Ishikawa (cell line): ENCODE measurements around the gene APC.

Experiments
- CEBPB ChIP-seq: IDR thresholded peaks from 2 replicates; pipeline ENCODE4 v1.6.1; 2012
- EP300 ChIP-seq: IDR thresholded peaks from 2 replicates; pipeline ENCODE4 v1.6.1; 2012; ENCODE audit warnings: borderline replicate concordance
- MAX ChIP-seq: IDR thresholded peaks from 2 replicates; pipeline ENCODE4 v1.6.1; 2012
- REST ChIP-seq: IDR thresholded peaks from 2 replicates; pipeline ENCODE4 v1.6.1; 2012; ENCODE audit warnings: low read depth, mild to moderate bottlenecking
- TAF1 ChIP-seq: IDR thresholded peaks from 2 replicates; pipeline ENCODE4 v1.6.1; 2012; ENCODE audit warnings: low read depth, mild to moderate bottlenecking
- TEAD4 ChIP-seq: IDR thresholded peaks from 2 replicates; pipeline ENCODE4 v1.6.1; 2012
- YY1 ChIP-seq: IDR thresholded peaks from 2 replicates; pipeline ENCODE4 v1.6.1; 2012; ENCODE audit warnings: low read depth

- no peak for TF ChIP-seq MAX
- no peak for TF ChIP-seq CEBPB
- TF ChIP-seq YY1 = no peak
- no peak for TF ChIP-seq REST
- TF ChIP-seq TEAD4 = no peak
- no peak for TF ChIP-seq EP300
- TF ChIP-seq TAF1 = no peak
These were observed 92.7 kb downstream of the APC start for GRCh38 chr5:112830378-112830777.
